HCT116 (cell line): ENCODE measurements around the gene CFAP107. TPM values are rescaled to one million over a fixed set of nuclear protein-coding genes. Genes with fewer than 3 reads are reported as not detected.

ENCODE experiments used
- ATAC-seq: fragments of 200-7000 bp; cut with Tn5 transposase; 2 replicates; pipeline ENCODE4 v1.9.1; 2020; ENCODE audit warnings: mild to moderate bottlenecking, moderate library complexity
- BruUV-seq: library from RNA; stranded (reverse); fragments of 400-500 nt; replicated peaks from 2 replicates; lab custom pipeline; 2021; lab: Mats Ljungman, UMichigan
- CTCF ChIA-PET: fragments of 300-600 bp; sonication (Branson Sonifier 250); formaldehyde crosslinking; loops from one replicate; lab custom pipeline; 2021; ENCODE audit warnings: antibody characterized with exemption; lab: Charles Lee
- POLR2A ChIA-PET: fragments of 300-600, 350-600 bp; sonication (Branson Sonifier 250); formaldehyde crosslinking; loops from one replicate; lab custom pipeline; 2021; ENCODE audit warnings: antibody characterized with exemption; lab: Charles Lee
- RAD21 ChIA-PET, 2 experiments: fragments of 300-600 bp; sonication (Branson Sonifier 250); formaldehyde crosslinking; loops; one replicate each; lab custom pipeline; 2023; ENCODE audit warnings: low total read pairs in 2 of 2; ENCODE audit not compliant: uncharacterized antibody in 2 of 2, unreplicated experiment in 2 of 2, low non-redundant PET in 1 of 2; lab: Charles Lee
- DNase-seq: peaks from one replicate; pipeline ENCODE4 v3.0.0-alpha.2; 2010; ENCODE audit warnings: low read depth, low spot score
- H2AFZ ChIP-seq: fragments of 200-600 bp; shearing (Covaris generic), sonication (generic); 2 replicates; pipeline ENCODE4 v1.6.1; 2017; ENCODE audit warnings: low read depth, mixed run types, mixed read lengths, antibody characterized with exemption, low read length; ENCODE audit not compliant: poor library complexity, severe bottlenecking
- H3K27ac ChIP-seq: 2 replicates; pipeline ENCODE4 v1.5.1; 2012; ENCODE audit warnings: low read depth, low read length
- H3K27me3 ChIP-seq: fragments of 200-600 bp; sonication (generic); 2 replicates; pipeline ENCODE4 v1.6.1; 2016; ENCODE audit warnings: mixed run types, low read length, mixed read lengths; ENCODE audit not compliant: insufficient read depth
- H3K36me3 ChIP-seq, 2 experiments: fragments of 200-500 bp in 1 of 2; fragments of 200-600 bp in 1 of 2; sonication (Bioruptor generic) in 1 of 2; sonication (generic) in 1 of 2; 2 replicates each; pipeline versions ENCODE4 v1.5.1 to v1.6.1; 2014 to 2016; ENCODE audit warnings: low read length in 2 of 2, inconsistent platforms in 1 of 2, mixed read lengths in 1 of 2, mixed run types in 1 of 2; ENCODE audit not compliant: insufficient read depth in 2 of 2, control insufficient read depth in 1 of 2
- H3K4me1 ChIP-seq, 2 experiments: fragments of 200-600 bp in 1 of 2; sonication (generic) in 1 of 2; 2 replicates each; pipeline versions ENCODE4 v1.5.1 to v1.6.1; 2012 to 2017; ENCODE audit warnings: low read length in 2 of 2, inconsistent platforms in 1 of 2, mild to moderate bottlenecking in 1 of 2, mixed read lengths in 1 of 2, mixed run types in 1 of 2, moderate library complexity in 1 of 2; ENCODE audit not compliant: insufficient read depth in 2 of 2, control insufficient read depth in 1 of 2
- H3K4me2 ChIP-seq: fragments of 200-600 bp; sonication (generic); 2 replicates; pipeline ENCODE4 v1.6.1; 2017; ENCODE audit warnings: mixed run types, low read length, mixed read lengths
- H3K4me3 ChIP-seq, 2 experiments: fragments of 200-600 bp in 1 of 2; sonication (generic) in 1 of 2; replicated peaks in 1 of 2; 2 replicates each; pipeline ENCODE4 v1.5.1; 2011 to 2016; ENCODE audit warnings: low read length in 2 of 2, control low read depth in 1 of 2, low read depth in 1 of 2, mild to moderate bottlenecking in 1 of 2, mixed read lengths in 1 of 2, mixed run types in 1 of 2
- H3K79me2 ChIP-seq: fragments of 200-600 bp; sonication (generic); 2 replicates; pipeline ENCODE4 v1.6.1; 2017; ENCODE audit warnings: mild to moderate bottlenecking, mixed run types, low read length, moderate library complexity, mixed read lengths; ENCODE audit not compliant: insufficient read depth
- H3K9ac ChIP-seq: fragments of 200-600 bp; sonication (generic); 2 replicates; pipeline ENCODE4 v1.6.1; 2016; ENCODE audit warnings: low read length, mixed read lengths
- H3K9me2 ChIP-seq: fragments of 200-600 bp; sonication (generic), shearing (Covaris generic); 2 replicates; pipeline ENCODE4 v1.6.1; 2017; ENCODE audit warnings: mixed run types, mild to moderate bottlenecking, moderate library complexity; ENCODE audit not compliant: insufficient read depth
- H3K9me3 ChIP-seq, 2 experiments: fragments of 200-500 bp in 1 of 2; fragments of 200-600 bp in 1 of 2; sonication (Bioruptor generic) in 1 of 2; sonication (generic) in 1 of 2; 2 replicates each; pipeline ENCODE4 v1.6.1; 2014 to 2017; ENCODE audit warnings: low read length in 2 of 2, mixed read lengths in 2 of 2, inconsistent platforms in 1 of 2, low read depth in 1 of 2, mild to moderate bottlenecking in 1 of 2, mixed run types in 1 of 2, moderate library complexity in 1 of 2; ENCODE audit not compliant: control insufficient read depth in 1 of 2, insufficient read depth in 1 of 2
- H4K20me1 ChIP-seq: fragments of 200-600 bp; sonication (generic), shearing (Covaris generic); 2 replicates; pipeline ENCODE4 v1.6.1; 2017; ENCODE audit warnings: mixed run types, mild to moderate bottlenecking, moderate library complexity; ENCODE audit not compliant: insufficient read depth
- CEBPB ChIP-seq: IDR thresholded peaks from 2 replicates; pipeline ENCODE4 v1.6.1; 2012; ENCODE audit warnings: low read depth
- EZH2 ChIP-seq: fragments of 200-600 bp; sonication (generic); IDR thresholded peaks from 2 replicates; pipeline ENCODE4 v1.6.1; 2017; ENCODE audit warnings: antibody characterized with exemption, mixed run types
- FOSL1 ChIP-seq: IDR thresholded peaks from 2 replicates; pipeline ENCODE4 v1.6.1; 2012; ENCODE audit warnings: low read depth
- POLR2A ChIP-seq: IDR thresholded peaks from 2 replicates; pipeline ENCODE4 v1.7.0; 2011; ENCODE audit warnings: borderline replicate concordance; ENCODE audit not compliant: insufficient read depth, insufficient read length; ENCODE audit errors: extremely low read depth
- intact Hi-C: fragments of 100-400 bp; cut with micrococcal nuclease; formaldehyde crosslinking; loops from 2 replicates; pipeline ENCODE4 v1.10.0; 2022
- total RNA-seq: library from RNA; stranded (reverse); gene quantifications from one replicate; pipeline ENCODE4 v1.2.1, GENCODE V29; 2021; ENCODE audit not compliant: unreplicated experiment
- TF ChIP-seq, protein P1 (sequence below): IDR thresholded peaks from 2 replicates; pipeline ENCODE4 v1.6.1; 2012
- TF ChIP-seq, protein P2 (sequence below): IDR thresholded peaks from 2 replicates; pipeline ENCODE4 v1.6.1; 2011; ENCODE audit warnings: mild to moderate bottlenecking, low read length, moderate library complexity; ENCODE audit not compliant: insufficient replicate concordance; ENCODE audit errors: extremely low read depth
- TF ChIP-seq, protein P3 (sequence below), 3 experiments: fragments of 200-600 bp in 1 of 3; sonication (generic) in 1 of 3; IDR thresholded peaks in 2 of 3; conservative IDR thresholded peaks in 1 of 3; 2 replicates each; pipeline ENCODE4 v1.5.1; 2012 to 2017; ENCODE audit warnings: low read depth in 2 of 3, low read length in 2 of 3, antibody characterized with exemption in 1 of 3, borderline replicate concordance in 1 of 3, control low read depth in 1 of 3, mild to moderate bottlenecking in 1 of 3, mixed read lengths in 1 of 3, mixed run types in 1 of 3, moderate library complexity in 1 of 3; ENCODE audit not compliant: insufficient read depth in 1 of 3
- TF ChIP-seq, protein P4 (sequence below): IDR thresholded peaks from 2 replicates; pipeline ENCODE4 v1.6.1; 2012; ENCODE audit warnings: low read depth

Gene CFAP107
- total RNA-seq, 1 experiment from 2014 or later, result not detected

DNA sequence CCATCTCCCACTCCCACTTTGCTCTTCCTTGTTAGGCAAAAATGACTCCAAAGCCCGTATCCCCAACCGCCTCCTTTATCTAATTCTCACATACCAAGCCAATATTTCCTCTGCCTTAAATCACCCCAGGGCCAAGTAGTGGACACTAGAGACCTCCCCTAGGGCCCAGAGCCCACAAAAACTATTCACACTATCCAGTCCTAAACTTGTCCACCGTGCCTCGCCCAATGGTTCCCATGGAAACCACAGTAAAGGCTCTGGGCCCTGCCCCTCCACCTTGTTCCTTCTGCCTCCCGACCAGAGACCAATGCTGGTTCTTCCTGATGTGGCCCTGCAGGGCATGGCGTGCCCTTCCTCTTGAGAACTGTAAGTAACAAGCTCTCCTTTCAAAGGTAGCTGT is 11.8 kb downstream of the CFAP107 start:
- ChIA-PET RAD21 (no interaction called here), CTCF (no interaction called here), POLR2A (no interaction called here)
- Histone ChIP-seq H3K9ac (no peak overlapping the region), H3K36me3 (no peaks in the 10 kb centered on the region), H3K9me2 (no peaks in the 10 kb centered on the region), H3K4me1 (no peaks in the 10 kb centered on the region), H3K27me3 (peaks cover 16% of the 10 kb centered on the region), H4K20me1 (no peaks in the 10 kb centered on the region)
- ATAC-seq (no peak), DNase-seq (no peak)
- TF ChIP-seq, protein P1, sequence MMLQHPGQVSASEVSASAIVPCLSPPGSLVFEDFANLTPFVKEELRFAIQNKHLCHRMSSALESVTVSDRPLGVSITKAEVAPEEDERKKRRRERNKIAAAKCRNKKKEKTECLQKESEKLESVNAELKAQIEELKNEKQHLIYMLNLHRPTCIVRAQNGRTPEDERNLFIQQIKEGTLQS, result no peak
- TF ChIP-seq POLR2A (no peak), EZH2 (no peak), CEBPB (no peak), FOSL1 (no peak)
- TF ChIP-seq, protein P2, sequence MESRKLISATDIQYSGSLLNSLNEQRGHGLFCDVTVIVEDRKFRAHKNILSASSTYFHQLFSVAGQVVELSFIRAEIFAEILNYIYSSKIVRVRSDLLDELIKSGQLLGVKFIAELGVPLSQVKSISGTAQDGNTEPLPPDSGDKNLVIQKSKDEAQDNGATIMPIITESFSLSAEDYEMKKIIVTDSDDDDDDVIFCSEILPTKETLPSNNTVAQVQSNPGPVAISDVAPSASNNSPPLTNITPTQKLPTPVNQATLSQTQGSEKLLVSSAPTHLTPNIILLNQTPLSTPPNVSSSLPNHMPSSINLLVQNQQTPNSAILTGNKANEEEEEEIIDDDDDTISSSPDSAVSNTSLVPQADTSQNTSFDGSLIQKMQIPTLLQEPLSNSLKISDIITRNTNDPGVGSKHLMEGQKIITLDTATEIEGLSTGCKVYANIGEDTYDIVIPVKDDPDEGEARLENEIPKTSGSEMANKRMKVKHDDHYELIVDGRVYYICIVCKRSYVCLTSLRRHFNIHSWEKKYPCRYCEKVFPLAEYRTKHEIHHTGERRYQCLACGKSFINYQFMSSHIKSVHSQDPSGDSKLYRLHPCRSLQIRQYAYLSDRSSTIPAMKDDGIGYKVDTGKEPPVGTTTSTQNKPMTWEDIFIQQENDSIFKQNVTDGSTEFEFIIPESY, result no peak
- TF ChIP-seq, protein P3, sequence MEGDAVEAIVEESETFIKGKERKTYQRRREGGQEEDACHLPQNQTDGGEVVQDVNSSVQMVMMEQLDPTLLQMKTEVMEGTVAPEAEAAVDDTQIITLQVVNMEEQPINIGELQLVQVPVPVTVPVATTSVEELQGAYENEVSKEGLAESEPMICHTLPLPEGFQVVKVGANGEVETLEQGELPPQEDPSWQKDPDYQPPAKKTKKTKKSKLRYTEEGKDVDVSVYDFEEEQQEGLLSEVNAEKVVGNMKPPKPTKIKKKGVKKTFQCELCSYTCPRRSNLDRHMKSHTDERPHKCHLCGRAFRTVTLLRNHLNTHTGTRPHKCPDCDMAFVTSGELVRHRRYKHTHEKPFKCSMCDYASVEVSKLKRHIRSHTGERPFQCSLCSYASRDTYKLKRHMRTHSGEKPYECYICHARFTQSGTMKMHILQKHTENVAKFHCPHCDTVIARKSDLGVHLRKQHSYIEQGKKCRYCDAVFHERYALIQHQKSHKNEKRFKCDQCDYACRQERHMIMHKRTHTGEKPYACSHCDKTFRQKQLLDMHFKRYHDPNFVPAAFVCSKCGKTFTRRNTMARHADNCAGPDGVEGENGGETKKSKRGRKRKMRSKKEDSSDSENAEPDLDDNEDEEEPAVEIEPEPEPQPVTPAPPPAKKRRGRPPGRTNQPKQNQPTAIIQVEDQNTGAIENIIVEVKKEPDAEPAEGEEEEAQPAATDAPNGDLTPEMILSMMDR (IDR thresholded peaks at IDR 0.05 in 2 of 3, conservative IDR thresholded peaks at IDR 0.05 in 1 of 3; ENCODE audit: borderline replicate concordance in 1 of 3, insufficient read depth in 1 of 3, low read depth in 2 of 3, low read length in 2 of 3), result no peak
- TF ChIP-seq, protein P4, sequence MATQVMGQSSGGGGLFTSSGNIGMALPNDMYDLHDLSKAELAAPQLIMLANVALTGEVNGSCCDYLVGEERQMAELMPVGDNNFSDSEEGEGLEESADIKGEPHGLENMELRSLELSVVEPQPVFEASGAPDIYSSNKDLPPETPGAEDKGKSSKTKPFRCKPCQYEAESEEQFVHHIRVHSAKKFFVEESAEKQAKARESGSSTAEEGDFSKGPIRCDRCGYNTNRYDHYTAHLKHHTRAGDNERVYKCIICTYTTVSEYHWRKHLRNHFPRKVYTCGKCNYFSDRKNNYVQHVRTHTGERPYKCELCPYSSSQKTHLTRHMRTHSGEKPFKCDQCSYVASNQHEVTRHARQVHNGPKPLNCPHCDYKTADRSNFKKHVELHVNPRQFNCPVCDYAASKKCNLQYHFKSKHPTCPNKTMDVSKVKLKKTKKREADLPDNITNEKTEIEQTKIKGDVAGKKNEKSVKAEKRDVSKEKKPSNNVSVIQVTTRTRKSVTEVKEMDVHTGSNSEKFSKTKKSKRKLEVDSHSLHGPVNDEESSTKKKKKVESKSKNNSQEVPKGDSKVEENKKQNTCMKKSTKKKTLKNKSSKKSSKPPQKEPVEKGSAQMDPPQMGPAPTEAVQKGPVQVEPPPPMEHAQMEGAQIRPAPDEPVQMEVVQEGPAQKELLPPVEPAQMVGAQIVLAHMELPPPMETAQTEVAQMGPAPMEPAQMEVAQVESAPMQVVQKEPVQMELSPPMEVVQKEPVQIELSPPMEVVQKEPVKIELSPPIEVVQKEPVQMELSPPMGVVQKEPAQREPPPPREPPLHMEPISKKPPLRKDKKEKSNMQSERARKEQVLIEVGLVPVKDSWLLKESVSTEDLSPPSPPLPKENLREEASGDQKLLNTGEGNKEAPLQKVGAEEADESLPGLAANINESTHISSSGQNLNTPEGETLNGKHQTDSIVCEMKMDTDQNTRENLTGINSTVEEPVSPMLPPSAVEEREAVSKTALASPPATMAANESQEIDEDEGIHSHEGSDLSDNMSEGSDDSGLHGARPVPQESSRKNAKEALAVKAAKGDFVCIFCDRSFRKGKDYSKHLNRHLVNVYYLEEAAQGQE, result no peak
- TF ChIP-seq, all 23 proteins: peak for 0
- Histone ChIP-seq H3K4me2 (no peak overlapping the region), H3K9me3 (no peaks in the 10 kb centered on the region), H2AFZ (no peak overlapping the region), H3K79me2 (no peaks in the 10 kb centered on the region), H3K27ac (no peak overlapping the region), H3K4me3 (no peak overlapping the region)
- BruUV-seq, result no TSS peak
- intact Hi-C loops, result no loop called here
